Measurements from ENCODE around the gene NAALADL2. TPM values are rescaled to one million over a fixed set of nuclear protein-coding genes. Genes with fewer than 3 reads are reported as not detected.

The NAALADL2 gene
- total RNA-seq, 1 donor from 2014 or later, result 10.4 TPM

DNA sequence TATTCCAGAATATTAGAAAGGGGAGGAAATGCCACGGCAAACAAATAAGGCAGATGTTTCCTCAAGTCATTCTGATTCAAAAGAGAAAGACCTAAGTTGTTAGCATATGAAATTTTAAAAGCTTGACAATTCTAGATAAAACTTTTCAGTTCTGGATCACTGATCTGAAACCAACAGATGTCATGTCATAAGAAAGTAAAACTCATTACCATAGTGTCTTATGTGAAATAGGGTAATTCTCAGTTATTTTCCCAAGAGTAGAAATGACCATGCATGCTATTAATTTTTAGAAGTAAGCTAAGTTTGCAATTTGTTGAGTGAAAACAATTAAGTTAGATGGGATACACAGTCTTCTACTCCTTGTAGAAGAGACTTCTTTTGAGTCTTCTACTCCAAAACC lies 630.3 kb downstream of the NAALADL2 start:
- TF ChIP-seq, protein P1, sequence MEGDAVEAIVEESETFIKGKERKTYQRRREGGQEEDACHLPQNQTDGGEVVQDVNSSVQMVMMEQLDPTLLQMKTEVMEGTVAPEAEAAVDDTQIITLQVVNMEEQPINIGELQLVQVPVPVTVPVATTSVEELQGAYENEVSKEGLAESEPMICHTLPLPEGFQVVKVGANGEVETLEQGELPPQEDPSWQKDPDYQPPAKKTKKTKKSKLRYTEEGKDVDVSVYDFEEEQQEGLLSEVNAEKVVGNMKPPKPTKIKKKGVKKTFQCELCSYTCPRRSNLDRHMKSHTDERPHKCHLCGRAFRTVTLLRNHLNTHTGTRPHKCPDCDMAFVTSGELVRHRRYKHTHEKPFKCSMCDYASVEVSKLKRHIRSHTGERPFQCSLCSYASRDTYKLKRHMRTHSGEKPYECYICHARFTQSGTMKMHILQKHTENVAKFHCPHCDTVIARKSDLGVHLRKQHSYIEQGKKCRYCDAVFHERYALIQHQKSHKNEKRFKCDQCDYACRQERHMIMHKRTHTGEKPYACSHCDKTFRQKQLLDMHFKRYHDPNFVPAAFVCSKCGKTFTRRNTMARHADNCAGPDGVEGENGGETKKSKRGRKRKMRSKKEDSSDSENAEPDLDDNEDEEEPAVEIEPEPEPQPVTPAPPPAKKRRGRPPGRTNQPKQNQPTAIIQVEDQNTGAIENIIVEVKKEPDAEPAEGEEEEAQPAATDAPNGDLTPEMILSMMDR (IDR thresholded peaks at IDR 0.05; ENCODE audit: unreplicated experiment), result no peak
- H3K27ac Mint-ChIP-seq, result no peak overlapping the region
- H3K36me3 Mint-ChIP-seq (ENCODE audit: insufficient read depth), result no peaks in the 10 kb centered on the region
- no peaks in the 10 kb centered on the region for H3K9me3 Mint-ChIP-seq (ENCODE audit: low read depth)
- no peak overlapping the region for H3K4me3 Mint-ChIP-seq (ENCODE audit: low read depth)
- no peaks in the 10 kb centered on the region for H3K27me3 Mint-ChIP-seq
- peaks cover 12% of the 10 kb centered on the region for H3K4me1 Mint-ChIP-seq (ENCODE audit: low read depth)
- DNase-seq (ENCODE audit: low spot score, unreplicated experiment), result no peak

DNA sequence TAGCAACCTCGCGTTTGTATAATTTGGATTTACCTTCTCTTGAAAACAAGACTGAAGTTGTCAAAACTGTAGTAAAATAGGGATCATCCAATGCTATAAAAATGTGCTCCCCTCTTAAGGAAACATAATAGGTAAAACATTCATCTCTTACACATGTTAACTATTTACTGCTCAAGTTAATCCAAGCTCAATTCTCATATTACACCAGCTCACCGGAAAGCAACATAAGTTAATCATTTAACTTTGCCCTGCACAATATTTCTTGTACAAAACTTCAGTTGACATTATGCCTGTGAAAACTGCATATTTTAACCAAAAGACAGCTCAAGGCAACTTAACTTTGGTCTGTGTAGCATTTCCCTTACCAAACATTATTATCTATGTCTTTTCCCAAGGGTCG lies 634.2 kb downstream of the NAALADL2 start:
- H3K4me1 Mint-ChIP-seq (ENCODE audit: low read depth), result peaks cover 6% of the 10 kb centered on the region
- H3K4me3 Mint-ChIP-seq (ENCODE audit: low read depth), result no peak overlapping the region
- TF ChIP-seq, protein P1 (IDR thresholded peaks at IDR 0.05; ENCODE audit: unreplicated experiment), result no peak
- H3K27me3 Mint-ChIP-seq, result no peaks in the 10 kb centered on the region
- no peaks in the 10 kb centered on the region for H3K36me3 Mint-ChIP-seq (ENCODE audit: insufficient read depth)
- DNase-seq (ENCODE audit: low spot score, unreplicated experiment), result no peak
- H3K9me3 Mint-ChIP-seq (ENCODE audit: low read depth), result no peaks in the 10 kb centered on the region
- H3K27ac Mint-ChIP-seq, result no peak overlapping the region

DNA sequence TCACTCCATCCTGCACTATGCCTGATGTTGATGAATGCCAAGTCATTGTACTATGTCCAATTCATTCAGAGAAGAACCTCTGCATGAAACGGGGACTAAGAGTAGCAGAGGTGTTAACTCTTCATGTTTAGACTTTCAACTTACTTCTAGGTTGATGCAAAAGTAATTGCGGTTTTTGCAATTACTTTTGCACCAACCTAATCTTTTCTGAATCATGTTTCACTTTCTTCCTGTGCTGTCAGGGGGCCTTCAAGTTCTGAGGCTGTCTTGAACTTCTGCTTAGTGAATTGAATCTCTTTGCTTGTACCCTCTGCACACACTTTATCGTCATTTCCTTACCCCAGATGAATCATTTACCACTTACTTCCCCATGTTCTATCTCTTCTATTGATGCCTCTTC lies 636.2 kb downstream of the NAALADL2 start:
- no peak for DNase-seq (ENCODE audit: low spot score, unreplicated experiment)
- H3K27me3 Mint-ChIP-seq, result no peaks in the 10 kb centered on the region
- no peaks in the 10 kb centered on the region for H3K36me3 Mint-ChIP-seq (ENCODE audit: insufficient read depth)
- no peak overlapping the region for H3K4me3 Mint-ChIP-seq (ENCODE audit: low read depth)
- no peaks in the 10 kb centered on the region for H3K9me3 Mint-ChIP-seq (ENCODE audit: low read depth)
- H3K4me1 Mint-ChIP-seq (ENCODE audit: low read depth), result peaks cover 6% of the 10 kb centered on the region
- H3K27ac Mint-ChIP-seq, result no peak overlapping the region
- TF ChIP-seq, protein P1 (IDR thresholded peaks at IDR 0.05; ENCODE audit: unreplicated experiment), result no peak

DNA sequence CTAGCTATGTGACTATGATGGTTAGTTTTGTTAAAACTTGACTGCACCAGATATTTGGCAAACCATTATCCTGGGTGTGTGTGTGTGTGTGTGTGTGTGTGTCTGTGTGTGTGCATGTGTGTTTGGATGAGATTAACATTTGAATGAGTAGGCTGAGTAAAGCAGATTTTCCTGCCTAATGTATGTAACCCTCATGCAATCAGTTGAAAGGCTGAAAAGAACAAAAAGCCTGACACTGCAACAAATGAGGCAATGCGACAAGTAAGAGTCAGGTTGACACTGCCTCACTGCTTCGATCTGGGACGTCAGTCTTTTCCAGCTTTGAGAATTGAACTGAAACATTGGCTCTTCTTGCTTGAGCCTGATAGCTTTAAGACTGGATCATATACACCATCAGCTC lies 643.0 kb downstream of the NAALADL2 start:
- H3K4me3 Mint-ChIP-seq (ENCODE audit: low read depth), result no peak overlapping the region
- no peak for DNase-seq (ENCODE audit: low spot score, unreplicated experiment)
- H3K9me3 Mint-ChIP-seq (ENCODE audit: low read depth), result peaks cover 10% of the 10 kb centered on the region
- H3K27ac Mint-ChIP-seq, result no peak overlapping the region
- TF ChIP-seq, protein P1 (IDR thresholded peaks at IDR 0.05; ENCODE audit: unreplicated experiment), result no peak
- peaks cover 5% of the 10 kb centered on the region for H3K36me3 Mint-ChIP-seq (ENCODE audit: insufficient read depth)
- no peaks in the 10 kb centered on the region for H3K27me3 Mint-ChIP-seq
- H3K4me1 Mint-ChIP-seq (ENCODE audit: low read depth), result peaks cover 12% of the 10 kb centered on the region

DNA sequence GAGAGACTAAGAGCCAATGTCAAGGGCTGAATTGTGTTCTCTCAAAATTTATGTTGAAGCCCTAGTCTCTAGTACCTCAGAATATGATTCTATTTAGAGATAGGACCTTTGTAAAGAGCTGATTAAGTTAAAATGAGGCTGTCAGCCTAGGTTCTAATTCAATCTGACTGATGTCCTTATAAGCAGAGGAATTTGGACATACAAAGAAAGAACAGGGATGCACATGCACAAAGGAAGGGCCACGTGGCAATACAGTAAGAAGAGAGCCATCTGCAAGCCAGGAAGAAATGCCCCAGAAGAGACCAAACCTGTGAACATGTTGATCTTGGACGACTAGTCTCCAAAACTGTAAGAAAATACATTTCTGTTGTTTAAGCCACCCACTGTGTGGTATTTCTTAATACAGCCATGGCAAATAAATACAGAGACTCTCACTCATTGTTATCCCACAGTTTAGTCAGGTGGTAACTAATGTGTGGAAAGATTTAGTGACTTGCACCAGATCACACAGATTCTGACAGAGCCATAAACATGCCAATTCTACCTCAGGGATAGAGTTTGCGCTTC lies 652.2 kb downstream of the NAALADL2 start:
- DNase-seq (ENCODE audit: low spot score, unreplicated experiment), result no peak
- H3K36me3 Mint-ChIP-seq (ENCODE audit: insufficient read depth), result peaks cover 2% of the 10 kb centered on the region
- peaks cover 31% of the 10 kb centered on the region for H3K4me1 Mint-ChIP-seq (ENCODE audit: low read depth)
- no peak overlapping the region for H3K4me3 Mint-ChIP-seq (ENCODE audit: low read depth)
- TF ChIP-seq, protein P1 (IDR thresholded peaks at IDR 0.05; ENCODE audit: unreplicated experiment), result no peak
- no peaks in the 10 kb centered on the region for H3K27me3 Mint-ChIP-seq
- peak overlapping the region; percentile 63 for H3K27ac Mint-ChIP-seq
- peaks cover 17% of the 10 kb centered on the region for H3K9me3 Mint-ChIP-seq (ENCODE audit: low read depth)
